KOPT-K1 (cell line): Measurements from ENCODE around the gene CDH13.

Source experiments
- H3K27ac ChIP-seq: fragments of 200-600 bp; sonication (generic); 2 replicates; pipeline ENCODE4 v1.5.1; 2016; ENCODE audit warnings: antibody characterized with exemption, mild to moderate bottlenecking, low read depth, low read length; ENCODE audit not compliant: poor library complexity, severe bottlenecking
- H3K36me3 ChIP-seq: fragments of 200-600 bp; sonication (generic); 2 replicates; pipeline ENCODE4 v1.5.1; 2017; ENCODE audit warnings: antibody characterized with exemption, mild to moderate bottlenecking, low read length, moderate library complexity; ENCODE audit not compliant: insufficient read depth
- H3K9me3 ChIP-seq: fragments of 200-600 bp; sonication (generic); 2 replicates; pipeline ENCODE4 v1.5.1; 2017; ENCODE audit warnings: antibody characterized with exemption, low read length, mild to moderate bottlenecking; ENCODE audit not compliant: insufficient read depth, poor library complexity, severe bottlenecking

CDH13 gene

GRCh38 chr16:83843657-83844056, 1216.9 kb downstream of the CDH13 start:
- H3K9me3 ChIP-seq: no peaks in the 10 kb centered on the region
- H3K36me3 ChIP-seq: no peaks in the 10 kb centered on the region
- H3K27ac ChIP-seq: no peak overlapping the region

GRCh38 chr16:83845263-83845662, 1218.5 kb downstream of the CDH13 start:
- no peak overlapping the region for H3K27ac ChIP-seq
- no peaks in the 10 kb centered on the region for H3K36me3 ChIP-seq
- H3K9me3 ChIP-seq: no peaks in the 10 kb centered on the region

- Histone ChIP-seq H3K27ac (no peak overlapping the region), H3K9me3 (no peaks in the 10 kb centered on the region), H3K36me3 (no peaks in the 10 kb centered on the region)
Measured at GRCh38 chr16:83847371-83848225, 1220.8 kb downstream of the CDH13 start.

GRCh38 chr16:83849421-83849820, 1222.7 kb downstream of the CDH13 start:
- Histone ChIP-seq H3K27ac (no peak overlapping the region), H3K9me3 (no peaks in the 10 kb centered on the region), H3K36me3 (no peaks in the 10 kb centered on the region)
